IMR-90 (cell line): ENCODE data around the gene COLEC12. TPM values are rescaled to one million over a fixed set of nuclear protein-coding genes. Genes with fewer than 3 reads are reported as not detected.

ENCODE experiments used
- ATAC-seq: fragments of 200-7000 bp; cut with Tn5 transposase; 2 replicates; pipeline ENCODE4 v1.9.1; 2020; ENCODE audit warnings: low read depth, mild to moderate bottlenecking, moderate library complexity
- BruUV-seq: library from RNA; stranded (reverse); fragments of 400-500 nt; replicated peaks from 2 replicates; lab custom pipeline; 2021; lab: Mats Ljungman, UMichigan
- CTCF ChIA-PET: fragments of 300-600 bp; formaldehyde crosslinking; extraction: SDS; loops from one replicate; lab custom pipeline; 2021; ENCODE audit warnings: antibody characterized with exemption; lab: Yijun Ruan, JAX
- POLR2A ChIA-PET: fragments of 300-600 bp; sonication (Branson Sonifier 250); formaldehyde crosslinking; loops from one replicate; lab custom pipeline; 2022; ENCODE audit warnings: antibody characterized with exemption; ENCODE audit not compliant: unreplicated experiment; lab: Charles Lee
- DNase-seq: peaks from one replicate; pipeline ENCODE4 v3.0.0; 2013
- H2AFZ ChIP-seq: replicated peaks from 2 replicates; pipeline ENCODE3; 2013; ENCODE audit warnings: low read length, mild to moderate bottlenecking; ENCODE audit not compliant: poor library complexity
- H2AK5ac ChIP-seq: 2 replicates; pipeline ENCODE4 v1.6.1; 2013; ENCODE audit warnings: low read depth, low read length, inconsistent platforms
- H2AK9ac ChIP-seq: replicated peaks from 2 replicates; pipeline ENCODE3; 2013; ENCODE audit warnings: mild to moderate bottlenecking, low read depth, low read length, moderate library complexity; ENCODE audit not compliant: poor library complexity
- H2BK120ac ChIP-seq: 2 replicates; pipeline ENCODE4 v1.6.1; 2013; ENCODE audit warnings: low read depth, low read length, inconsistent platforms
- H2BK15ac ChIP-seq: 3 replicates; pipeline ENCODE4 v1.6.1; 2013; ENCODE audit warnings: low read depth, low read length, inconsistent platforms
- H2BK20ac ChIP-seq: 2 replicates; pipeline ENCODE4 v1.6.1; 2013; ENCODE audit warnings: low read depth, mild to moderate bottlenecking, inconsistent platforms, low read length, moderate library complexity
- H2BK5ac ChIP-seq: 2 replicates; pipeline ENCODE4 v1.6.1; 2013; ENCODE audit warnings: mild to moderate bottlenecking, low read depth, low read length, inconsistent platforms; ENCODE audit not compliant: poor library complexity, severe bottlenecking
- H3K14ac ChIP-seq: replicated peaks from 2 replicates; pipeline ENCODE4 v1.6.1; 2013; ENCODE audit warnings: low read depth, low read length, inconsistent platforms
- H3K18ac ChIP-seq: 2 replicates; pipeline ENCODE4 v1.6.1; 2013; ENCODE audit warnings: low read depth, low read length, control low read depth
- H3K23ac ChIP-seq: 2 replicates; pipeline ENCODE4 v1.6.1; 2013; ENCODE audit warnings: low read depth, low read length, inconsistent platforms
- H3K27ac ChIP-seq: 2 replicates; pipeline ENCODE4 v1.5.1; 2013; ENCODE audit warnings: mild to moderate bottlenecking, control low read depth, low read length; ENCODE audit not compliant: insufficient read depth
- H3K27me3 ChIP-seq: 2 replicates; pipeline ENCODE4 v1.6.1; 2013; ENCODE audit warnings: low read length; ENCODE audit not compliant: control insufficient read depth, insufficient read depth
- H3K36me3 ChIP-seq: 2 replicates; pipeline ENCODE4 v1.6.1; 2013; ENCODE audit warnings: low read length, mixed read lengths; ENCODE audit not compliant: control insufficient read depth, insufficient read depth
- H3K4ac ChIP-seq: 2 replicates; pipeline ENCODE4 v1.6.1; 2013; ENCODE audit warnings: low read depth, low read length, inconsistent platforms
- H3K4me1 ChIP-seq: 2 replicates; pipeline ENCODE4 v1.6.1; 2013; ENCODE audit warnings: low read length, mixed read lengths; ENCODE audit not compliant: control insufficient read depth, insufficient read depth
- H3K4me2 ChIP-seq: 2 replicates; pipeline ENCODE4 v1.6.1; 2013; ENCODE audit warnings: low read depth, mild to moderate bottlenecking, control low read depth, low read length, moderate library complexity
- H3K4me3 ChIP-seq: 2 replicates; pipeline ENCODE4 v1.5.1; 2013; ENCODE audit warnings: low read depth, mild to moderate bottlenecking, control low read depth, low read length, moderate library complexity; ENCODE audit not compliant: insufficient read depth
- H3K56ac ChIP-seq: 2 replicates; pipeline ENCODE4 v1.6.1; 2013; ENCODE audit warnings: low read length, inconsistent platforms; ENCODE audit not compliant: insufficient read depth; ENCODE audit errors: extremely low read depth
- H3K79me1 ChIP-seq, 2 experiments: 2 replicates each; pipeline ENCODE4 v1.6.1; 2013; ENCODE audit warnings: low read length in 2 of 2, inconsistent platforms in 1 of 2, low read depth in 1 of 2
- H3K9ac ChIP-seq: 2 replicates; pipeline ENCODE4 v1.6.1; 2013; ENCODE audit warnings: low read depth, low read length, control low read depth
- H3K9me1 ChIP-seq: 2 replicates; pipeline ENCODE4 v1.6.1; 2013; ENCODE audit warnings: low read length, inconsistent platforms; ENCODE audit not compliant: insufficient read depth
- H3K9me3 ChIP-seq: 2 replicates; pipeline ENCODE4 v1.6.1; 2013; ENCODE audit warnings: low read length; ENCODE audit not compliant: control insufficient read depth, insufficient read depth
- H4K20me1 ChIP-seq: 2 replicates; pipeline ENCODE4 v1.6.1; 2013; ENCODE audit warnings: low read length, inconsistent platforms; ENCODE audit not compliant: insufficient read depth
- H4K5ac ChIP-seq: 2 replicates; pipeline ENCODE4 v1.6.1; 2013; ENCODE audit warnings: mild to moderate bottlenecking, low read depth, low read length, control low read depth
- H4K8ac ChIP-seq, 2 experiments: 2 replicates each; pipeline ENCODE4 v1.6.1; 2013; ENCODE audit warnings: low read depth in 2 of 2, low read length in 2 of 2, control low read depth in 1 of 2, inconsistent platforms in 1 of 2
- H4K91ac ChIP-seq: 2 replicates; pipeline ENCODE4 v1.6.1; 2013; ENCODE audit warnings: low read depth, low read length, inconsistent platforms; ENCODE audit not compliant: insufficient read depth
- FOS ChIP-seq: fragments of 150-350 bp; IDR thresholded peaks from 2 replicates; pipeline ENCODE4 v1.6.1; 2016; ENCODE audit warnings: low read depth, low read length
- NFE2L2 ChIP-seq: fragments of 150-350 bp; IDR thresholded peaks from 2 replicates; pipeline ENCODE4 v1.6.1; 2016; ENCODE audit warnings: low read depth, mild to moderate bottlenecking, low read length
- POLR2A ChIP-seq: IDR thresholded peaks from 2 replicates; pipeline ENCODE4 v1.6.1; 2012; ENCODE audit warnings: mild to moderate bottlenecking, low read depth, low read length
- WGBS, 2 experiments: methylation state at CpG; one replicate each; pipeline versions ENCODE4 v1.1.5 to v1.1.7; 2013; ENCODE audit warnings: missing lambda C conversion rate in 2 of 2; ENCODE audit not compliant: insufficient read length in 1 of 2; ENCODE audit errors: extremely low coverage in 2 of 2; 5-methylcytosine and 5-hydroxymethylcytosine counted together
- dilution Hi-C: fragments of 300-500 bp; cut with HindIII; formaldehyde crosslinking; loops from one replicate; pipeline ENCODE4 v1.14.3; 2018; ENCODE audit warnings: low sequenced_read_pairs; ENCODE audit not compliant: unreplicated experiment
- in situ Hi-C: fragments of 300-500 bp; cut with MboI; formaldehyde crosslinking; loops from 3 replicates; pipeline ENCODE4 v1.14.3; 2019; ENCODE audit warnings: low sequenced_read_pairs, inconsistent platforms, mixed read lengths
- intact Hi-C: fragments of 100-400 bp; cut with micrococcal nuclease; formaldehyde crosslinking; loops from 2 replicates; pipeline ENCODE4 v1.10.0; 2022
- polyA plus RNA-seq, 3 experiments: library from polyadenylated mRNA; depleted of rRNA; stranded (reverse); fragments of >200 nt; gene quantifications; 2 replicates each; pipeline ENCODE4 v1.2.3, GENCODE V29; 2012; ENCODE audit warnings: low replicate concordance in 1 of 3
- total RNA-seq: library from RNA; depleted of rRNA; stranded (reverse); fragments of >200 nt; gene quantifications from 2 replicates; pipeline ENCODE4 v1.2.3, GENCODE V29; 2012
- TF ChIP-seq, protein P1 (sequence below): fragments of 150-350 bp; IDR thresholded peaks from 2 replicates; pipeline ENCODE4 v1.6.1; 2016; ENCODE audit warnings: low read depth, mild to moderate bottlenecking, low read length, moderate library complexity, borderline replicate concordance

COLEC12 gene
- total and polyA plus RNA-seq, 2 of the 4 experiments (the other 2 are of a cell fraction) = 1.0 to 2.3 TPM

DNA sequence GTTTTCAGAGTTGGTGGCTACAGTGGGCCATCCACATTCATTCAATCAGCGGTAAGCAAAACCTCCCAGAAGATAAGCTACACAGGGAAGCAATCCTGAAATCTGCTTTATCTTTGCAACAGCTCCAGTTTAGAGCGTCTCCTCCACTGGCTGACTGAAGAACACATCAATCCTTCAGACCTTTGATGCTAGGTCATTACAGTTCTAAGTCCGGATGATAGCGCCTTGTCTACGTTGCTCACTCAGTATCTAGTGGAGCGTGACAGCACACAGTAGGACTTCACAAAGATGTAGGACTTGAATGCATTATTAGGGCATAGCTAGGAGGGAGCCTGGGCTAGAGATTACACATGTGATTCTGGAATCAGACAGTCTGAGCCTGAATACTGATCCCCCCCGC is 5.0 kb downstream of the COLEC12 start:
- Histone ChIP-seq H3K79me1 (no peaks in the 10 kb centered on the region), H2BK120ac (peak overlapping the region; percentile 5; the same call in 1 of the 2 replicates), H4K5ac (no peak overlapping the region), H3K4ac (0 out of 2 replicates have a peak overlapping the region, but pooled peaks have one; percentile 11), H2AFZ (no peak overlapping the region), H2AK9ac (no peak overlapping the region), H4K20me1 (peaks cover 5% of the 10 kb centered on the region; the same call in 1 of the 2 replicates), H3K27me3 (peaks cover 13% of the 10 kb centered on the region), H3K9ac (no peak overlapping the region), H3K56ac (no peak overlapping the region), H3K4me2 (no peak overlapping the region), H3K4me3 (no peak overlapping the region), H2AK5ac (peak overlapping the region; percentile 80), H3K27ac (no peak overlapping the region), H3K23ac (no peak overlapping the region), H3K36me3 (no peaks in the 10 kb centered on the region), H4K8ac (0 out of 4 replicates have a peak overlapping the region, but pooled peaks of 1 of the 2 experiments have one; percentile 29), H3K9me3 (no peaks in the 10 kb centered on the region), H2BK5ac (no peak overlapping the region), H2BK15ac (peak overlapping the region; percentile 56; the same call in 1 of the 3 replicates), H3K14ac (no peak overlapping the region), H4K91ac (peak overlapping the region; percentile 30; the same call in 1 of the 2 replicates), H3K18ac (peak overlapping the region; percentile 24), H3K4me1 (peaks cover 6% of the 10 kb centered on the region; the same call in 1 of the 2 replicates), H3K9me1 (0 out of 2 replicates have a peak, but pooled peaks cover 3% of the 10 kb centered on the region), H2BK20ac (no peak overlapping the region)
- ChIA-PET CTCF (interaction anchor here (1.7 kb wide), 1 partner anchor 10 kb away, joined by 5 read pairs; no protein-coding TSS in a partner anchor), POLR2A (no interaction called here)
- WGBS, 2 experiments = 40% methylated on average over 1 of the region's 7 CpGs; no CpG with 5 or more reads in 1 of the 2 experiments
- intact Hi-C loops (loop anchor here (5.0 to 10.0 kb wide), 4 partner anchors 98 to 339 kb away; no protein-coding TSS in a partner anchor), dilution Hi-C loops (no loop called here), in situ Hi-C loops (no loop called here)
- BruUV-seq = no TSS peak
- ATAC-seq (no peak), DNase-seq (no peak)
- TF ChIP-seq NFE2L2 = no peak
- TF ChIP-seq, protein P1, sequence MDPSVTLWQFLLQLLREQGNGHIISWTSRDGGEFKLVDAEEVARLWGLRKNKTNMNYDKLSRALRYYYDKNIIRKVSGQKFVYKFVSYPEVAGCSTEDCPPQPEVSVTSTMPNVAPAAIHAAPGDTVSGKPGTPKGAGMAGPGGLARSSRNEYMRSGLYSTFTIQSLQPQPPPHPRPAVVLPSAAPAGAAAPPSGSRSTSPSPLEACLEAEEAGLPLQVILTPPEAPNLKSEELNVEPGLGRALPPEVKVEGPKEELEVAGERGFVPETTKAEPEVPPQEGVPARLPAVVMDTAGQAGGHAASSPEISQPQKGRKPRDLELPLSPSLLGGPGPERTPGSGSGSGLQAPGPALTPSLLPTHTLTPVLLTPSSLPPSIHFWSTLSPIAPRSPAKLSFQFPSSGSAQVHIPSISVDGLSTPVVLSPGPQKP = no peak
- TF ChIP-seq FOS = no peak
- TF ChIP-seq POLR2A = no peak
